ENCODE results near the gene CDCA4. TPM values are rescaled to one million over a fixed set of nuclear protein-coding genes. Genes with fewer than 3 reads are reported as not detected.

Gene CDCA4
- total RNA-seq, 1 experiment from 2014 or later = 57.7 TPM

DNA sequence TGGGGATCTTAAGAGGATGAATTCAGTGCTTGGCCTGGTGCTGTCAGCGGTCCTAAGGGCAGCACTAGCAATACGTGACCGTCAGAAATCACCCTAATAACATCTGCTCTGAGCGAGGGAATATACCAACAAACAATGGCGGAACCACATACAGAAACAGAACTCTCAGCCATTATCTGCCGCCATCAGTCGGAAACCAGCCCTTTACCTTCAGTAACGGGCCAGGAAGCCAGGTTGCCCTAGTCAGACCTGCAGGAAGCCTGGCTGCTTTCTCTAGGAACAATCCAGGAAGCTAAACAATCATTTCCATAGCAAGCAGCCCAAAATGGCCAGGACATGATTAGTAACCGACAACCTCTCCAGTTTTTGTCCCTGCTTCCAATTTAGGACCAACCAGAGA lies 5.6 kb downstream of the CDCA4 start:
- H4K91ac ChIP-seq (ENCODE audit: insufficient read length, low read depth, low read length) = no peak overlapping the region
- no peak overlapping the region for H2BK120ac ChIP-seq (ENCODE audit: low read depth, low read length, poor library complexity, severe bottlenecking)
- H2AFZ ChIP-seq (ENCODE audit: low read length) = no peak overlapping the region
- Mint-ChIP-seq H3K36me3 (ENCODE audit: insufficient read depth in 1 of 3, low read depth in 3 of 3) (peaks cover 18 to 57% (median 50%) of the 10 kb centered on the region in 3 experiments; a peak in 6 of 7 replicates), H3K4me3 (peak overlapping the region; percentile 0 to 6; a peak in 2 of 5 replicates), H3K27me3 (ENCODE audit: low read depth) (no peaks in the 10 kb centered on the region; the same call in 1 of the 2 replicates), H3K27ac (peak overlapping the region in 2 of 3 experiments; percentile 10 to 88; a peak in 3 of 7 replicates), H3K9me3 (peaks cover 0 to 2% of the 10 kb centered on the region in 2 experiments; a peak in 1 of 5 replicates), H3K4me1 (peaks cover 57 to 74% of the 10 kb centered on the region in 2 experiments)
- H3K18ac ChIP-seq (ENCODE audit: insufficient read length, low read depth, low read length) = no peak overlapping the region
- H3K27ac ChIP-seq (ENCODE audit: insufficient read length, low read depth, low read length) = no peak overlapping the region
- no peak overlapping the region for H3T11ph ChIP-seq (ENCODE audit: low read length)
- no peak overlapping the region for H4K5ac ChIP-seq (ENCODE audit: insufficient read length, low read depth, low read length)
- peaks cover 34% of the 10 kb centered on the region for H3K79me1 ChIP-seq (ENCODE audit: insufficient read depth, low read depth, low read length, poor library complexity, severe bottlenecking)
- DNase-seq = no peak
- H2BK5ac ChIP-seq (ENCODE audit: insufficient read length, low read length) = no peak overlapping the region
- no peak overlapping the region for H3K23ac ChIP-seq (ENCODE audit: insufficient read length, low read depth, low read length)
- H3K4ac ChIP-seq (ENCODE audit: low read depth, low read length) = no peak overlapping the region
- TF ChIP-seq, protein P1, sequence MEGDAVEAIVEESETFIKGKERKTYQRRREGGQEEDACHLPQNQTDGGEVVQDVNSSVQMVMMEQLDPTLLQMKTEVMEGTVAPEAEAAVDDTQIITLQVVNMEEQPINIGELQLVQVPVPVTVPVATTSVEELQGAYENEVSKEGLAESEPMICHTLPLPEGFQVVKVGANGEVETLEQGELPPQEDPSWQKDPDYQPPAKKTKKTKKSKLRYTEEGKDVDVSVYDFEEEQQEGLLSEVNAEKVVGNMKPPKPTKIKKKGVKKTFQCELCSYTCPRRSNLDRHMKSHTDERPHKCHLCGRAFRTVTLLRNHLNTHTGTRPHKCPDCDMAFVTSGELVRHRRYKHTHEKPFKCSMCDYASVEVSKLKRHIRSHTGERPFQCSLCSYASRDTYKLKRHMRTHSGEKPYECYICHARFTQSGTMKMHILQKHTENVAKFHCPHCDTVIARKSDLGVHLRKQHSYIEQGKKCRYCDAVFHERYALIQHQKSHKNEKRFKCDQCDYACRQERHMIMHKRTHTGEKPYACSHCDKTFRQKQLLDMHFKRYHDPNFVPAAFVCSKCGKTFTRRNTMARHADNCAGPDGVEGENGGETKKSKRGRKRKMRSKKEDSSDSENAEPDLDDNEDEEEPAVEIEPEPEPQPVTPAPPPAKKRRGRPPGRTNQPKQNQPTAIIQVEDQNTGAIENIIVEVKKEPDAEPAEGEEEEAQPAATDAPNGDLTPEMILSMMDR (conservative IDR thresholded peaks at IDR 0.05) = no peak
- H3K79me2 ChIP-seq (ENCODE audit: insufficient read depth, low read length) = peaks cover 75% of the 10 kb centered on the region
- no peak overlapping the region for H2AK5ac ChIP-seq (ENCODE audit: insufficient read length, low read length)
- H3K23me2 ChIP-seq (ENCODE audit: insufficient read length, low read depth, low read length, poor library complexity, severe bottlenecking) = peaks cover 5% of the 10 kb centered on the region
- H2BK12ac ChIP-seq (ENCODE audit: insufficient read length, low read depth, low read length) = no peak overlapping the region
- H3K4me1 ChIP-seq (ENCODE audit: insufficient read depth, low read length) = peaks cover 5% of the 10 kb centered on the region; the same call in 1 of the 2 replicates
- no peak overlapping the region for H3K9ac ChIP-seq (ENCODE audit: extremely low read depth, insufficient read length, low read length)
- H2BK15ac ChIP-seq (ENCODE audit: low read depth, low read length) = no peak overlapping the region
- WGBS (ENCODE audit: extremely low coverage, insufficient read length, low lambda C conversion rate) = no CpG with 5 or more reads among the region's 9 CpGs
- H3K9me3 ChIP-seq (ENCODE audit: control insufficient read depth, low read depth, low read length) = no peaks in the 10 kb centered on the region
- no peak overlapping the region for H2BK20ac ChIP-seq (ENCODE audit: low read depth, low read length, poor library complexity, severe bottlenecking)
- no peak overlapping the region for H3K56ac ChIP-seq (ENCODE audit: insufficient read length, low read depth, low read length)
- H3K4me2 ChIP-seq (ENCODE audit: insufficient read depth, insufficient read length, low read length) = no peak overlapping the region
- no peaks in the 10 kb centered on the region for H3K27me3 ChIP-seq (ENCODE audit: insufficient read depth, low read length)
- H3K14ac ChIP-seq (ENCODE audit: insufficient read depth, low read length) = no peak overlapping the region
- H4K8ac ChIP-seq (replicated peaks; ENCODE audit: insufficient read length, low read depth, low read length) = no peak overlapping the region
- peaks cover 3% of the 10 kb centered on the region for H4K20me1 ChIP-seq (ENCODE audit: control insufficient read depth, insufficient read depth, insufficient read length)
